Choroid plexus epithelial cell (primary cell): ENCODE results near the gene BEST3.
"Not testable (repeated sequence)": the region's sequence is repeated elsewhere in the genome, so short reads cannot be mapped to it uniquely, and the experiment has no call there.

Source experiments
- DNase-seq: peaks from one replicate; pipeline ENCODE4 v3.0.0-alpha.2; 2010; ENCODE audit warnings: low read depth
- H3K4me3 ChIP-seq: 2 replicates; pipeline ENCODE4 v1.5.1; 2011; ENCODE audit warnings: low read depth, mild to moderate bottlenecking, control low read depth, low read length, moderate library complexity
- CTCF ChIP-seq: conservative IDR thresholded peaks from 2 replicates; pipeline ENCODE4 v1.5.1; 2011; ENCODE audit warnings: low read depth, mild to moderate bottlenecking, control low read depth, inconsistent platforms, low read length, moderate library complexity

BEST3 gene

GRCh38 chr12:69676257-69677012, 22.7 kb downstream of the BEST3 start:
- peak; percentile 24 for DNase-seq

GRCh38 chr12:69672195-69672594, 26.9 kb downstream of the BEST3 start:
- H3K4me3 ChIP-seq: no peak overlapping the region
- DNase-seq: no peak
- no peak for TF ChIP-seq CTCF

More at GRCh38 chr12:69676257-69677012, 22.7 kb downstream of the BEST3 start:
- TF ChIP-seq CTCF: no peak
- no peak overlapping the region for H3K4me3 ChIP-seq

- no peak overlapping the region for H3K4me3 ChIP-seq
- no peak for TF ChIP-seq CTCF
- DNase-seq: no peak
Measured at GRCh38 chr12:69671597-69671996, 27.5 kb downstream of the BEST3 start.

GRCh38 chr12:69666798-69667197, 32.3 kb downstream of the BEST3 start:
- H3K4me3 ChIP-seq: no peak overlapping the region
- DNase-seq: no peak
- TF ChIP-seq CTCF: no peak

GRCh38 chr12:69664930-69665377, 34.1 kb downstream of the BEST3 start:
- not testable (repeated sequence) for H3K4me3 ChIP-seq
- peak; percentile 38 for DNase-seq
- TF ChIP-seq CTCF: peak; percentile 56

- no peak for DNase-seq
- TF ChIP-seq CTCF: no peak
- no peak overlapping the region for H3K4me3 ChIP-seq
Measured at GRCh38 chr12:69663726-69664125, 35.4 kb downstream of the BEST3 start.

GRCh38 chr12:69662764-69663163, 36.3 kb downstream of the BEST3 start:
- no peak for DNase-seq
- TF ChIP-seq CTCF: no peak
- no peak overlapping the region for H3K4me3 ChIP-seq
